ENCODE results near the gene IGDCC3.

The IGDCC3 gene

DNA sequence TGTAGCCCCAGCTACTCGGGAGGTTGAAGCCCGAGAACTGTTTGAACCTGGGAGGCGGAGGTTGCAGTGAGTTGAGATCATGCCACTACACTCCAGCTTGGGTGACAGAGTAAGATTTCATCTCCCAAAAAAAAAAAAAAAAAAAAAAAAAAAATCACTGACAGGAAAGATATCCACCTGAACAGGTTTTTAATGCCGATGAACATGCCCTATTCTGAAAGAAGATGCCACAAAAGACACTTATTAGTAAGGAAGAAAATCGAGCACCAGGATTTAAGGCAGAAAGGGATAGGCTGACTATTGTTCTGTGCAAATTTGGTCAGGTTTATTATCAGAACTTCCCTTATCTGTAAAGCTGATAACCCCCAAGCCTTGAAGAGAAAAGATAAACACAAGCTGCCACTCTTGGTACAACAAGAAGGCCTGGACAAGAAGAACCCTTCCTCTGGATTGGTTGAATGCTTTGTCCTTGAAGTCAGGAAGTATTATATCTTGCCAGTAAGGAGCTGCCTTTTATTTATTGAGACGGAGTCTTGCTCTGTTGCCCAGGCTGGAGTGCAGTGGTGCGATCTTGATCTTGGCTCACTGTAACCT lies 88.4 kb downstream of the IGDCC3 start:
- DNase-seq (ENCODE audit: low read depth) = no peak

DNA sequence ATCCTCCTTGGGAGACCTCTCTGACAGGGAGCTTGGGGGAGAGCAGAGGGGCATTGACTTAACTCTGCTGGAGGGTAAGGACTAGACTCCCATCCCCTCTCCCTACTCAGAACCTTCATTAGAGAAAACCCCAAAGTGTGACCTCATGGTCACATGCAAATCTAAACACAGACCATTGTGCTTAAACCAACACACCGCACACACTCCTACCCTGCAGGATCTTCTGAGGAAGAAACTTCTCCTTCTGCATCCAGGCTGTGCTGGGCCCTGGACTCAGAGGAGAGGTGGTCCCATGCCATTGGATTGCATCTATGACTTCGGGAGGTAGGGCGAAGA lies 90.3 kb downstream of the IGDCC3 start:
- no peak for DNase-seq (ENCODE audit: low read depth)

DNA sequence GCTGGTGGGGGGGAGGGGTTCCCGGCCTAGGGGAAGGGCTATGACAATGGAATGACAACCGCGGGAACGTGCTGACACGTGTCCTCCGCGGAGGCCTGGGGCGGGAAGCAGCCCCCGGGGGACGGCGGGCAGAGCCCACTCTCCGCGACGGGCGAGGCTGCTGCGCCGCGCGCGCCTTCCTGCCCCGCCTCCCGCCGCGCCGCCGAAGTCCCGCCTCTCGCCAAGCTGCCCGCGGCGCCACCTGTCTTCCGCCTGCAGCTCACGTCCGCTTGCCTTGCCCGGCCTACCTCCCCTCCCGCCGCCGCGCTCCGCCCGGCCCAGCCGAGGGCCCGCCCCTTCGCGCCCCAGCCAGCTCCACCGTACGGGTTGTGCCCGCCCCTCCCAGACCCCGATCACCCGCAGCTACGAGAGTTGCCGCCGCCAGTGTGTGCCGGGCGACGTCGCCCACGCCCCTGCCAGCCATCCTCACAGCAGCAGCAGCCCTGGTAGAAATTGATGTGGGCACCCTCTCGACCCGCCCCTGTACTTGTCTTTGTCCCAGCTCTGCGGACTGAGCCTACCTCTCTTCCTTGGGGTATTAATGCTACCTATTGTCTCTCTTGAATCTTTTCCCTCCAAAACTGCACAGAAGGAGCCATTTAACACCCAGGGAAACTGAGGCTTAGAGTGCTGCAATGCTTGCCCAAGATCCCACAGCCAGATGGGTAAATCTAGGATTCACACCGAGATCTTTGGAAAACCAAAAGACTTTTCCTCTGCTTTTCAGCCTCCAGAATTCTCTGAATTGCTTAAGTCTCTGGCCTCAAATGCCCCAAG lies 90.9 kb downstream of the IGDCC3 start, which contains the start of gene PARP16:
PARP16 (minus strand) TSS at position 180 of the 816 bp plus-strand sequence. CDS start 457 bp downstream, outside the sequence.
- peak; percentile 85 for DNase-seq (ENCODE audit: low read depth)

DNA sequence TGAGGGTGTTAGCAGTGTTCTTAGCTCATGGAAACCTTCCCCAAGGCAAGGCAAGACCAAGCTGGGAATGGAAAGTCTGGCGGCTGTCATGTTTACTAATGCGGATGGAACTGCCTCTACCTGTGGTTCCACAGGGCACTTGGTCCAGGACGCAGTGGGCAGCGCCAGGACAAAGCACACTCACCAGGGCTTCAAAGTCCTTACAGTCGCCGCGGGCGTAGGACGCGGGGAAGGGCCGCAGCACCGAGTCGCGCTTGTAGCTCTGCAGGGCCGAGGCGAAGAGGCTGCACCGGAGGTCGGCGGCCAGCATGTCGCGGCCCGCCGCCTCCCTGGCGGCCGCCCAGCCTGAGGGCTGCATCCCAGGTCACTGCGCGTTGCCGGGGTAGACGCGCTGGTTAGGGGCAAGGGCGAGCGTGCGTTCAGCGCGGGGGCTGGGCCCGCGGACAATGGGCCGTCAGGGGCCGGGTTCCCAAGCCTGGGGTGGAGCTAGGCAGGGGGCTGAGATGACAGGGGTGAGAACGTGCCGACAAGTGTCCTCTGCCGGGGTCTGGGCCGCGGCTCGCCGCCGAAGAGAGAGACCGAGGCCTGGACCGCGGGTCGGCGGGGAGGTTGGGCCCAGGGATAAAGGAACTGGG lies 91.6 kb downstream of the IGDCC3 start:
- DNase-seq (ENCODE audit: low read depth) = no peak

DNA sequence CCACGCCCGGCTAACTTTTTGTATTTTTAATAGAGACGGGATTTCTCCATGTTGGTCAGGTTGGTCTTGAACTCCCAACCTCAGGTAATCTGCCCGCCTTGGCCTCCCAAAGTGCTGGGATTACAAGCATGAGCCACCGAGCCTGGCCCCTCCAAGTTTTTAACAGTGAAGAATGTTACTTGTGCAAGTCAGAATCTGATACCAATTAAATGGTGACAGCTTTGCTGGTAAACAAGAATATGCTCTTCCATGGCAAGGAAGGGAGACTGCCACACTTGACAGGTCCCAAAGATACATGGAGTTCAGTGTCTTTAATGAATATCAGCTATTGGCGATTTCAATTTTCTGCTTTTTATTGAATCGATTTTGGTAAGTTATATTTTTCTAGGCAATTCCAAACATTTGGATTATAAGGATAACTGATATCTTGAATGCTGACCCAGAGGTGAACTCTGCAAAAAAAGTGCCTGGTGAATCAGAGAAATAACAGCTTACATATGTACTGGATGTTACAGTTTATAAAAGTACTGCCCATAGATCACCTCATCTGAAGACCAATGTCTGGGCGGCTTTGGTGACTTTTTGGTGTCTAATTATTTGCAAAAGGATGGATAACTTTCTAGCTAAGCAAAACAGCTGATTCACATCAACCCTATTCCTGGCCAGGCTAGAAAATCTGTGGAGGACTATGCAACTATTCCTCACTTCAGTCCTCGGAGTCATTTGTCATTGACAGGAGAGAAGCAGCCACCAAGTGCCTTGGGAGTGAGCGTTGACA lies 92.3 kb downstream of the IGDCC3 start:
- no peak for DNase-seq (ENCODE audit: low read depth)

DNA sequence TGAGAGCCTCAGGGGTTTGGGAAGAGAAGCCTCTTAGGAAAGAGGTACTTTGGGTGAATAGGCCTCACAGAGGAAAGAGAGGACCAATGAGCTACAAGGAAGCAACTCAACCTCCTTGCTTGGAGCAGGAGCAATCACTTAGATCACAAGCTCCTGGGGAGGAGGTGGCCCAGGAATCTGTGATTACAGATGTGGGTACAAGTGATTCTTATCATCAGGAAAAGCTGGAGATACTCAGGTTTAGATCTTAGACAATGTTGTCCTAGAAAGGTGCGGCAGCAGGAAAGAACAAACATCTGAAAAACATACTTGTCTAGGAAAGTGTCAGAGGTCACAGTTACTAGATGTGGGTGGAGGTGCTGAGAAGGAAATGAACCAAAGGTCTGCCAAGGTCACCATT lies 99.3 kb downstream of the IGDCC3 start:
- no peak for DNase-seq (ENCODE audit: low read depth)

All from activated T-cell treated with anti-CD3 and anti-CD28 coated beads for 1 hour (primary cell).